ENCODE data around the gene EMC9. TPM values are rescaled to one million over a fixed set of nuclear protein-coding genes. Genes with fewer than 3 reads are reported as not detected.
A peak's percentile ranks its signal among the peaks of the same experiment; 100 is the strongest.

The EMC9 gene, protein sequence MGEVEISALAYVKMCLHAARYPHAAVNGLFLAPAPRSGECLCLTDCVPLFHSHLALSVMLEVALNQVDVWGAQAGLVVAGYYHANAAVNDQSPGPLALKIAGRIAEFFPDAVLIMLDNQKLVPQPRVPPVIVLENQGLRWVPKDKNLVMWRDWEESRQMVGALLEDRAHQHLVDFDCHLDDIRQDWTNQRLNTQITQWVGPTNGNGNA
- total RNA-seq = 10 to 100 TPM; 38.0 to 56.5 TPM

DNA sequence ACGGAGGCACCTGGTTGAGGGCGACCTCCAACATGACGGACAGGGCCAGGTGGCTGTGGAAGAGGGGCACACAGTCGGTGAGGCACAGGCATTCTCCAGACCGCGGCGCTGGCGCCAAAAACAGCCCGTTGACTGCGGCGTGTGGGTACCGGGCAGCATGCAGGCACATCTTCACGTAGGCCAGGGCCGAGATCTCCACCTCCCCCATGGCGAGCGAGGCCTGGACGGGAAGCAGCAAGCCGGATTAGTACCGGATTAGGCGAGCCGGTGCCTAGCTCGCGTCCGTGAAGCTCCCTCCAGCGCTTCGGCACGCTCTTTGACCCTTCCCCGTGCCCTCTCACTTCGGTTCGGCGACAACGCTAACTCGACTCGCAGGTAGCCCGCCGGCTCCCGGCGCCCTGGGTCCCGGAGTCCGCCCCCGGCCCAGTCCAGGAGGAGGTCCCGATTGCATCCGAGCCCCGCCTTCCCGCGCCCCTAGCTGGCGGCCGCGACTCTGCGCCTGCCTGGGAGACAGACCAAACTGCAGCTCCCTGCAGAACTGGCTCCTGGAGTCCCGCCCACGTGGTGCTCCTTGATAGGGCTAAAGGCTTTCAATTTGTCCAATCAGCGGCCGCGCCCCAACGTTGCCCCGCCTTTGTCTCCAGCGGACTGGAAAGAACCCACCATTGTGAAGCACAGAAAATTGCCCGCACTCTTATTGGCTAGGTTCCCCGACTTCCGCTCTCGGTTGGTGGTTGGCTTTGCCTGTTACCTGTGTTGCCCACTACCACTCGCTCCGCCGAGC, at the start of gene EMC9:
Gene EMC9, minus strand, starts transcription at position 495 of the 784 bp plus-strand sequence. Its CDS starts 287 bp downstream, at position 208.
- H3K9me3 Mint-ChIP-seq = no peaks in the 10 kb centered on the region
- DNase-seq (peak; percentile 99 to 100), ATAC-seq (replicated peaks in 1 of 2) (peak; percentile 88)
- no peaks in the 10 kb centered on the region for H3K27me3 Mint-ChIP-seq (ENCODE audit: low read depth)
- peak within 1 kb of the TSS; percentile 94 to 99 for H3K4me3 Mint-ChIP-seq
- peaks cover 78% of the 10 kb centered on the region for H3K4me1 Mint-ChIP-seq (ENCODE audit: low read depth)
- peak within 1 kb of the TSS; percentile 96 for H3K27ac Mint-ChIP-seq
- H3K36me3 Mint-ChIP-seq (ENCODE audit: insufficient read depth in 2 of 2) = peaks cover 28 to 39% of the 10 kb centered on the region in 2 donors

DNA sequence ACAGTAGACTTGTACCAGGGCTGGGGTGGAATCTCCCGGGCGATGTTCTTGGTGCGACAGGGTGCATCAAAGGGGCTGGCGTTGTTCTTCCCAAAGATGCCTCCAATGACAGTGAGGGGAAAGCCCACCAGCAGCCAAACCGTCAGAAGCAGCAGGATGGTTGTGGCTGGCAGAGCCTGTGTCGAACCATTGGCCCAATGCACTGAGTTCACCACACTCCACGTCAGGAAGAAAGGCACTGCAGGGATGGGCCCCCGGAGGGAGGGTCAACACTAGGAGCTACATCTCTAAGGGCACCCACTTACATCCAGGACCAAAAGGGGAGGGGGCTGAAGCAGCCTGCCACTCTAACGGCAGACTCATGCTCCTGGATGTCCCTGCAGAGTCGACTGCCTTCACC, 49.0 kb upstream of the EMC9 start:
- H3K4me3 Mint-ChIP-seq = no peak overlapping the region
- H3K36me3 Mint-ChIP-seq (ENCODE audit: insufficient read depth in 2 of 2) = peaks cover 3 to 11% of the 10 kb centered on the region in 2 donors
- no peaks in the 10 kb centered on the region for H3K27me3 Mint-ChIP-seq (ENCODE audit: low read depth)
- ATAC-seq (replicated peaks in 1 of 2) = no peak
- no peaks in the 10 kb centered on the region for H3K9me3 Mint-ChIP-seq
- no peak overlapping the region for H3K27ac Mint-ChIP-seq
- H3K4me1 Mint-ChIP-seq (ENCODE audit: low read depth) = peaks cover 63% of the 10 kb centered on the region
- DNase-seq = no peak

DNA sequence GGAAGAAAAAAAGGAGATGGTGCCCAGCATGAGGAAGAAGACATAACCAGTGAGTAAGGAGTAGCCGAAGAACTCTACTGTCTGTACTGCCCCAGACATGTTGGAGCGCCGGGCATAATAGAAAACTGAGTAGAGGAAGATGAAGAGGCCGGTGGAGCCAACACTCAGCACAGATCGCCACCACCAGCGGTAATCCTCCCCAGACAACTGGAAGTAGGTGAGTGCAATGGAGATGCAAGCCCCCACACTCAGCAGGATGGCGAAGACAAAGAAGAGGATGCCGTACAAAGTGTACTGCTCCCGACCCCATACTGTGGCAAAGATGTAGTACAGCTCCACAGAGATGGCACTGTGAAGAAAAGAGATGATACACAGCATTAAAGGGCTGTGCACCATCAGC, 48.1 kb upstream of the EMC9 start:
- Mint-ChIP-seq H3K27ac (peak overlapping the region; percentile 88), H3K27me3 (ENCODE audit: low read depth) (no peaks in the 10 kb centered on the region), H3K4me3 (peak overlapping the region in 1 of 2 donors; percentile 91), H3K36me3 (ENCODE audit: insufficient read depth in 2 of 2) (peaks cover 3 to 11% of the 10 kb centered on the region in 2 donors), H3K4me1 (ENCODE audit: low read depth) (peaks cover 57% of the 10 kb centered on the region), H3K9me3 (no peaks in the 10 kb centered on the region)
- DNase-seq (no peak), ATAC-seq (replicated peaks in 1 of 2) (no peak)

- peaks cover 52% of the 10 kb centered on the region for H3K4me1 Mint-ChIP-seq (ENCODE audit: low read depth)
- peak overlapping the region; percentile 91 to 93 for H3K4me3 Mint-ChIP-seq
- ATAC-seq (replicated peaks in 1 of 2) (no peak), DNase-seq (no peak)
- H3K36me3 Mint-ChIP-seq (ENCODE audit: insufficient read depth in 2 of 2) = peaks cover 3 to 10% of the 10 kb centered on the region in 2 donors
- peak overlapping the region; percentile 88 for H3K27ac Mint-ChIP-seq
- H3K9me3 Mint-ChIP-seq = no peaks in the 10 kb centered on the region
- no peaks in the 10 kb centered on the region for H3K27me3 Mint-ChIP-seq (ENCODE audit: low read depth)
Observed at GRCh38 chr14:24189059-24189375, 47.6 kb upstream of the EMC9 start.

DNA sequence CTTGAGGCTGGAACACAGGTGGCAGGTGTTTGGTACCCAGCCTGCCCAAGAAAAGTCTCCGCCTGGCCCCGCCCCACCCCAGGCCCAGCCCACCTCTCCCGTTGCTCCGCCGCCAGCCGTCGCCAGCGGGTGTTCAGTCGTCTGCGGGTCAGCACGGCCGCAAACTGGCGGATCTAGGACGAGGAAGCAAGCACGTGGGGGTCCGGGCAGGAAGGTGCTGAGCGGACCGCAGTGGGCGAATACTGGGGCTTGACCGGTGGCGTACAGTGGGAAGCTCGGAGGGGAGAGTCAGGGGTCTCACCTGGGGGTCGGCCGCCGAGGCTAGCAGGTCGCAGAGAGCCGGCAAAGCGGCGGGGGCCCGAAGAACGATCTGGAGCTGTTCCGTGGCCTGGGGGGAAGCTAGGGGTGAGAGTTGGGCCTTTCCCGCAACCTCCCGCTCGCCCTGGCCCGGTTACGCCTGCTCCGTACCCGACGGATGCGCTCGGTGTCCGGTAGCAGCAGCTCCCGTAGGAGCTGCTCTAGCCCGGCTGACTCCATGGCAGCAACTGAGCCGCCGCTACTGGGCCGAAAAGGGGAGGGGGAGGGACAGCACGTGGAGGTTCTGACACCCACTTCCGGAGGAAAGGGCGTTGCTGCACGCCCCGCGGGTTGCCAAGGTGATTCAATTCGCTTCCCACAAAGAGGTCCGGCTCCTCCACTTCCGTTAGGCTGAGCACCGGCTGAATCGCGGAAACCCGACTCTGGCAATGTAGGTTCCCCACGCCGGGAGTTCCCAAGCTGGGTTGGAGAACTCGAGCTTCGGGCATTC, 47.1 kb upstream of the EMC9 start, which contains the start of gene IPO4:
Gene IPO4, minus strand, starts transcription at position 566 of the 808 bp plus-strand sequence. Its CDS starts 29 bp downstream, at position 537.
- peak; percentile 92 for ATAC-seq (replicated peaks in 1 of 2)
- no peaks in the 10 kb centered on the region for H3K9me3 Mint-ChIP-seq
- peaks cover 49% of the 10 kb centered on the region for H3K4me1 Mint-ChIP-seq (ENCODE audit: low read depth)
- peak within 1 kb of the TSS; percentile 89 for H3K27ac Mint-ChIP-seq
- no peaks in the 10 kb centered on the region for H3K27me3 Mint-ChIP-seq (ENCODE audit: low read depth)
- H3K36me3 Mint-ChIP-seq (ENCODE audit: insufficient read depth in 2 of 2) = peaks cover 3 to 9% of the 10 kb centered on the region in 2 donors
- DNase-seq = peak; percentile 94 to 96
- peak within 1 kb of the TSS; percentile 91 to 93 for H3K4me3 Mint-ChIP-seq

DNA sequence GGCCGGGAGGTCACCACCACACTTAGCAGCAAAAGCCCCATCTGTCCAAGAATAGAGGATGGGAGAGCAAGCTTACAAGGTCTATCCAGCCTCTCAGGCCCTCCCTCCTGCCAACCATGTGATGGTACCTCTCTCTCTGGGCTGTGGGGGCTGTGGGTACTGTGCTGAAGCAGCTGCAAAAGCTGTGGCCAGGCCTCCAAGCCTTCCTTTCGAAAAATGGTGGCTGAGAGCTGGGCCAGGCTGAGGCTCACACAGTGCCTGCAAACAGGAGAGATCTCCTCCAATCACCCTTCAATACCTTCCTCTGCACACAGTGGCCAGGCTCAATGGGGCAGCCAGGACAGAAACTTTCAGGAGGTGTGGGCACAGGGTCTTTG, 46.1 kb upstream of the EMC9 start:
- no peak for DNase-seq
- H3K4me3 Mint-ChIP-seq = peak overlapping the region; percentile 91 to 93
- no peak for ATAC-seq (replicated peaks in 1 of 2)
- peaks cover 44% of the 10 kb centered on the region for H3K4me1 Mint-ChIP-seq (ENCODE audit: low read depth)
- H3K9me3 Mint-ChIP-seq = no peaks in the 10 kb centered on the region
- no peak overlapping the region for H3K27ac Mint-ChIP-seq
- H3K36me3 Mint-ChIP-seq (ENCODE audit: insufficient read depth in 2 of 2) = peaks cover 0 to 3% of the 10 kb centered on the region in 2 donors
- H3K27me3 Mint-ChIP-seq (ENCODE audit: low read depth) = no peaks in the 10 kb centered on the region

DNA sequence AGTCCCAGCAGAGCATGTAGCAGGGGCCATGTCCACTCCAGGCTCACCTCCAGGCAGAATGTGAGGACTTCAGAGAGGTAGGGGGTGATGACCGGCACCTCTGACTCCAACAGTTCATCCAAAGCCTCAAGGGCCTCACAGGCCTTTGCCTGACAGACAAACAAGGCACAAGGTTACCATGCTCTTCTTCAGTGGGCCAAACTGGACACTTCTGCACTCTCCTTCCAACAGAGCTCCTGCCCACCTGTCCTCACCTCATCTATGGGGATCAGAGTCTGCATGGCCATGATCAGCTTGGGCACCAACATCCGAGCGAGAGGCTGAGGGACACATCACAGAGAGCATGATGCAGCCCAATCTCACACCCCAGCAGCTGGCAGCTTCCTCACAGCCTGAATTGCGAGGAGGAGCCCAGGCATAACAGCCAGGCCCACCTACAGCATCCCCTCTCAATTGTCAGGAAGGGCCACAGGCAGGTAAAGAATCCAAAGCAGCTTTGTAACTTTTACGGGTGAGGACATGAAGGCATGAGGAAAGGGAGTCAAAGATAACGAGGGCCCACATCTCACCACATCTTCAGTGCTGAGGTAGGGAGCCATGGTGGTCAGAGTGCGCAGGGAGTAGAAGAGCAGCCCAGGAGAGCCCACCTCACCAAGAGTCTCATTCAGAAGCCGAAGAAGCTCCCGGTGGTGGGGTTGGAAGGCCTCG, 45.6 kb upstream of the EMC9 start:
- DNase-seq (no peak), ATAC-seq (replicated peaks in 1 of 2) (no peak)
- Mint-ChIP-seq H3K4me3 (peak overlapping the region; percentile 77 to 91), H3K9me3 (no peaks in the 10 kb centered on the region), H3K36me3 (ENCODE audit: insufficient read depth in 2 of 2) (peaks cover 0 to 1% of the 10 kb centered on the region in 2 donors), H3K27ac (peak overlapping the region; percentile 48), H3K27me3 (ENCODE audit: low read depth) (no peaks in the 10 kb centered on the region), H3K4me1 (ENCODE audit: low read depth) (peaks cover 38% of the 10 kb centered on the region)

DNA sequence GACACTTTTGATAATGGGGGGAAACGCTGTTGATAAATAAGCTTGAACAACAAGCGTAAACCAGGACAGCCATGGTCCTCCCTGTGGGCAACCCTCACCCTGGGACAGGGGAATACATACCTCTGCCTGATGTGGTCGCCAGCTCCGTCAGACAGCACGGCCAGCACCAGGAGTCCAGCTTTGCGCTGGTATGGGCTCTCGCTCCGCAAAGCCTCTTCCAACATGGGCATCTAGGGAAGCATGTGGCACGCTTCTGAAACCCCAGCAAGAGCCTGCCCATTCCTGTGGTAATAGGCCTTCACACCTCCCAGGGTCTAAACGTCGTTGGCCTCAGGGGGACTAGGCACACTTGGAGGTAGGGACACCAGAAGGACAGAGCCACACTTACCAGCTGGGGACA, 44.4 kb upstream of the EMC9 start:
- DNase-seq (no peak), ATAC-seq (replicated peaks in 1 of 2) (no peak)
- Mint-ChIP-seq H3K4me3 (no peak overlapping the region), H3K36me3 (ENCODE audit: insufficient read depth in 2 of 2) (peaks cover 0 to 1% of the 10 kb centered on the region in 2 donors), H3K27me3 (ENCODE audit: low read depth) (no peaks in the 10 kb centered on the region), H3K4me1 (ENCODE audit: low read depth) (peaks cover 32% of the 10 kb centered on the region), H3K9me3 (no peaks in the 10 kb centered on the region), H3K27ac (no peak overlapping the region)

- Mint-ChIP-seq H3K36me3 (ENCODE audit: insufficient read depth in 2 of 2) (peaks cover 0 to 1% of the 10 kb centered on the region in 2 donors), H3K9me3 (no peaks in the 10 kb centered on the region), H3K4me3 (no peak overlapping the region), H3K4me1 (ENCODE audit: low read depth) (peaks cover 29% of the 10 kb centered on the region), H3K27me3 (ENCODE audit: low read depth) (no peaks in the 10 kb centered on the region), H3K27ac (no peak overlapping the region)
- DNase-seq (no peak), ATAC-seq (replicated peaks in 1 of 2) (no peak)
Observed at GRCh38 chr14:24185026-24185425, 43.6 kb upstream of the EMC9 start.

- ATAC-seq (replicated peaks in 1 of 2) = no peak
- no peak overlapping the region for H3K27ac Mint-ChIP-seq
- DNase-seq = no peak
- peaks cover 22% of the 10 kb centered on the region for H3K4me1 Mint-ChIP-seq (ENCODE audit: low read depth)
- peaks cover 1% of the 10 kb centered on the region in 2 donors for H3K36me3 Mint-ChIP-seq (ENCODE audit: insufficient read depth in 2 of 2)
- H3K4me3 Mint-ChIP-seq = no peak overlapping the region
- no peaks in the 10 kb centered on the region for H3K27me3 Mint-ChIP-seq (ENCODE audit: low read depth)
- no peaks in the 10 kb centered on the region for H3K9me3 Mint-ChIP-seq
Observed at GRCh38 chr14:24184104-24184970, 42.9 kb upstream of the EMC9 start.

DNA sequence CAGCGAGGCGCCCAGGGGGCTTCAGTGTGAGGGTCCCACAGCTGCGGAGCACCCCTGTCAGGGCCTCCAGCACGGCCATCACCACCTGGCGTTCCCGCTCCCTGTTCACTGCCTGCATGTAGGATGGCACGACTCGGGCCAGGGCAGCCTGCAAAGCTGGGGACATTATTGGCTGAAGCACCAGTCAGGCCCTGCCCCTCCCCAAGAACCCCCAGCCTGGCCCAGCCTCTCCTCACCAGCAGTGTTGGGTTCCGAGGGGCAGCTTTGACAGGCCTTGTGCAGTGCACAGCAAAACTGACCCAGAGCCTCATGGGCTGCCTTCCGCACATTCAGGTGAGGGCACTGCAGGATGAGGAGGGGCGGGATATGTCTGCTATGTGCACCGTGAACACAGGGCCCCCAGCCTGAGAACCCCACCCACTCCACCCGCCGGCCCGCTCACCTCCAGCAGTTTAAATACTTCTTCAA, 41.7 kb upstream of the EMC9 start:
- H3K36me3 Mint-ChIP-seq (ENCODE audit: insufficient read depth in 2 of 2) = peaks cover 1 to 4% of the 10 kb centered on the region in 2 donors

More for the DNA sequence above, 41.7 kb upstream of the EMC9 start:
- Mint-ChIP-seq H3K27ac (no peak overlapping the region), H3K4me1 (ENCODE audit: low read depth) (peaks cover 12% of the 10 kb centered on the region), H3K27me3 (ENCODE audit: low read depth) (no peaks in the 10 kb centered on the region), H3K4me3 (no peak overlapping the region), H3K9me3 (no peaks in the 10 kb centered on the region)
- DNase-seq (no peak), ATAC-seq (replicated peaks in 1 of 2) (no peak)

Data from activated T-cell treated with anti-CD3 and anti-CD28 coated beads, Interleukin-2, amount 50 U/mL, for 72 hours (primary cell).